ENCODE measurements around the gene IL10RB.
"Not testable (repeated sequence)": the region's sequence is repeated elsewhere in the genome, so short reads cannot be mapped to it uniquely, and the experiment has no call there.

The IL10RB gene

DNA sequence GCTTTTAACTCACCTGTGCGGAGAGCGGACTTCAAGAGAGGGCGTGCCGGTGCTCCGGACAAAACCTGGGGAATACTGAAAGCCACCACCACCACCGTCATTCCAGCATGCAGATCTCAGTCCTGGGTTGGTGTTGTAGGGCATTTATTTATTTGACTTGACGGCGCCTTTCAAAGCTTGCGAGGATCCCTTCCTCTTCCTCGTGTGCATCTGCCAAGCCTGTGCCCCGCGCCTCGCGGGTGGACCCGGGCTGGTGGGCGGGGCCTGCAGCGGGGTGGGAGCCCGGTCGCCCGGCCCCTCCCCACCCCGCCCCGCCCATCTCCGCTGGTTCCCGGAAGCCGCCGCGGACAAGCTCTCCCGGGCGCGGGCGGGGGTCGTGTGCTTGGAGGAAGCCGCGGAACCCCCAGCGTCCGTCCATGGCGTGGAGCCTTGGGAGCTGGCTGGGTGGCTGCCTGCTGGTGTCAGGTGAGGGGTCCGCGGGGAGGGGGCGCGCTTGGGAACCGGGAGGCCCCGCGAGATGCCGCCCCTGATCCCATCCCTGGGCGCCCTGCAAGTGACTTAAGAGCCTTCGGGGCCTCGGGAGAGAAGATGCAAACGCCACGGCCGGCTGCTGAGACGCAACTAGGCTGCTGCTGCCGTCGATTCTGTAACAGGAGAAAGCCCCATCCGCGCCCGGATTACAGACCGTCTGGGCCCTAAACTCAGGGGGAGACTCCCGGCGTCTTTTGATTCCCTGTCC lies at the start of gene IL10RB:
Gene IL10RB (plus strand): TSS at position 318 of the 739 bp plus-strand sequence. CDS start 99 bp downstream, at position 417.
- DNase-seq: peak; percentile 33

DNA sequence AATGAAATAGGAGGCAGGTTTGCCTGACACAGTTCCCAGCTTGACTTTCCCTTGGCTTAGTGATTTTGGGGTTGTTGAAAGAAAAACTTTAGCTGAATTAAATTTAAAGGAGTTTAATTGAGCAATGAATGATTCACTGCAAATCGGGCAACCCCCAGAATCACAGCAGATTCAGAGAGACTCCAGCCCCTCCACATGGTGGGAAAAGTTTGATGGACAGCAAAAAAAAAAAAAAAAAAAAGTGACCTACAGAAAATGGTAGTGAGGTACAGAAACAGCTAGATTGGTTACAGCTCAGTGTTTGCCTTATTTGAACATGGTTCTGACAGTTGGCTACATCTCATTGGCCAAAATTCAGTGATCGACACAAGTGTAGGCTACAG lies 49.0 kb upstream of the IL10RB start:
- no peak for DNase-seq

DNA sequence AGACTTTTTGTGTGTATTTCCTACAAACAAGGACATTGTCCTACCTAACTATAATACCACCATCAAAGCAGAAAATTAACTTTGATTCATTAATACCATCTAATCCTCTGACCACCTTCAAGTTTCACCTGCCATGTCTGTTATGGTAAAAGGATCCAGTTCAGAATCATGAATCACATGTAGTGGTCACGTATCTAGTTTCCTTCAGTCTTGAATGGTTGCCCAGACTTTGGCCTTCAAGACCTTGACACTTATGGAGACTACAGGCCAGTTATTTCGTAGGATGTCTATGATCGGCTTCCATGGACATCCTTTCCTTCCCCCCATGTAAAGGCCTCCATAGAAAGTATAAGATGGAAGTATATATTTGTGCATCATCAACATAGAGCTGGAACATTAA lies 46.9 kb upstream of the IL10RB start:
- DNase-seq: no peak

DNA sequence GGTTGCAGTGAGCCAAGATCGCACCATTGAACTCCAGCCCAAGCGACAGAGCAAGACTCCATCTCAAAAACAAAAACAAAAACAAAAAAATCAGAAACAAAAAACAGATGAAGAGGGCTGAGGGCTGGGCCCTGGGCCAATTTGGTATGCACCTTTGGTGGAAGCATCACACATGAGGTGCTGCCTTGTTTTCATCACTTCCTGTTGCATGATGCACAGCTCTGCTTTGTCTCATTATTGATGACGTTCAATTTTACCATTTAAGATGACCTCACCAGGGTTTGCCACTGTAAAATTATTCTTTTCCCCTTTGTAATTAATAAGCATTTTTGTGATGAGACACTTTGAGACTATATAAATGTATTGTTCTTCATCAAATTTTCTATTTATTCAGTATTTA lies 46.2 kb upstream of the IL10RB start:
- no peak for DNase-seq

DNA sequence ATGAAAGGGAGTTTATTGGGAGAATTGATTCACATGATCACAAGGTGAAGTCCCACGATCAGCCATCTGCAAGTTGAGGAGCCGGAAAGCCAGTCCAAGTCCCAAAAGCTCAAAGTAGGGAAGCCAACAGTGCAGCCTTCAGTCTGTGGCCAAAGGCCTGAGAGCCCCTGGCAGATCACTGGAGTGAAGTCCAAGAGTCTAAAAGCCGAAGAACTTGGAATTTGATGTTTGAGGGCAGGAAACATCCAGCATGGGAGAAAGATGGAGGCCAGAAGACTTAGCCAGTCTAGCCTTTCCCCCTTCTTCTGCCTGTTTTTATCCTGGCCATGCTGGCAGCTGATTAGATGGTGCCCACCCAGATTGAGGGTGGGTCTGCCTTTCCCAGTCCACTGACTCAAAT lies 40.8 kb upstream of the IL10RB start:
- DNase-seq: not testable (repeated sequence)

DNA sequence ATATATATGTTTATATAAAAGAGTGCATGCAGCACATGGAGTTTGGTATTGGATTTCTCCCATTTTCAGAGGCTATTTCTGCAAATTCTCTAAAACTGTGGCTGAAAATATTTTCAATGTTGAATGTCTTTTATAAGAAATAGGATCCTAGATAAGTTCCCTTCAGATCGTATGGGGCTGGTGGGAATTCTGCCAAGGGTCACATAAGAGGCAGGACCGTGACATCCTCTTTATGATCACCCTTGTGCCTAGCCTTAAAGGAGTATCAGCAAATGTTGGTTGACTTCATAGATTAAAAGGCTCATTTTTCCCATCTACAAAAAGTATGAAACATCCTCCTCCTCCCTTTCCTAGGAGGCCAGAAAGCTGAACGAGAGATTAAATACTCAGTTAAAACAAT lies 37.7 kb upstream of the IL10RB start:
- no peak for DNase-seq

DNA sequence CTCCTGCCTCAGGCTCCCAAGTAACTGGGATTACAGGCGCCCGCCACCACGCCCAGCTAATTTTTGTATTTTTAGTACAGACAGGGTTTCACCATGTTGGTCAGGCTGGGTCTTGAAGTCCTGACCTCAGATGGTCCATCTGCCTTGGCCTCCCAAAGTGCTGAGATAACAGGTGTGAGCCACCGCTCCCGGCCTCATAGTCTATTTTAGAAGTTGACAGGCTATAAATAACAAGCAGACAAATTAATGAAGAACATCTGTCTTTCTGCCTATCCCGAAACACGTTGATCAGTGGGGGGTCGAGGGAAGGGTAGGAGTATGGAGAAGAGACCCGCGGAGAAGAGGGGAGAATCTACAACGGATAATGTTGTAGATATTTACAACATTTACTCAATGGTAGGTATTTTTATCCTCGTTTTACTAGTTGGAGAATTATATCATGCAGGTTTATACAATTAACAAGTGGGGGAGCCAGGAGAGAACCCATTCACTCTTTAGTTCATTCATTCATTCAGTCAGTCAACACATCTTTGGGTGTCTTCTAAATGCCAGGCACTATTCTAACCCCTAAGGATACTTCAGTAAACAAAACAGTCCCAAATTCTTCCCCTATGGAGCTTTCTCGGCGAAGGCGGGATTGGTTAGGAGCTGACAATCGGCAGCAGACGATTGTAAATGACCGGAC lies 36.9 kb upstream of the IL10RB start:
- DNase-seq: no peak

DNA sequence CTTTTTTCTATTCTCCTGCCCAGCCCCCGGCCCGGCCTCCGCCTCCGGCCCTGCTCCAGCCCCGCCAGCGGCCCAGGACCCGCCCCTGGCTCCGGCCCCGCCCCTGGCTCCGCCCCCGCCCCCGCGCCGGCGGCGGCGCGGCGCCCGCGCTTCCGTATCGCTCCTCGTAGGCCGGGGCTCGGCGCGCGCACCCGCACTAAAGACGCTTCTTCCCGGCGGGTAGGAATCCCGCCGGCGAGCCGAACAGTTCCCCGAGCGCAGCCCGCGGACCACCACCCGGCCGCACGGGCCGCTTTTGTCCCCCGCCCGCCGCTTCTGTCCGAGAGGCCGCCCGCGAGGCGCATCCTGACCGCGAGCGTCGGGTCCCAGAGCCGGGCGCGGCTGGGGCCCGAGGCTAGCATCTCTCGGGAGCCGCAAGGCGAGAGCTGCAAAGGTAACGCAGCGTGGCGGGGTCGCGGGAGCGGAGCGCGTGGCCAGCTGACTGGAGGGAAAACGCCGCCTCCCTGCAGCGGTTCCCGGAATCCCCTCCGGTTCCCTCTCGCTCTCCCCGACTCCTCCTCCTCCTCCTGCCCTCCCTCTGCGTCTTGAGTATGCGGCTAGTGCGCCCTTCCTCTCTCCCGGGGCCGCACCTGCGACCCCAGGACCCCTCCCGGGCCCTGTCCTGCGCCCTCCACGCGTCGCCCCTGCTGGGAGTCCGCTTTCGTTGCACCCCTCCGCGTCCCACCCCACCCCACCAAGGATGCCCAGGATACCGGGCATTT lies 36.2 kb upstream of the IL10RB start, which contains the start of gene IFNAR2:
Gene IFNAR2 (plus strand): TSS at position 155 of the 761 bp plus-strand sequence. CDS start 11,985 bp downstream, outside the sequence.
- peak; percentile 65 for DNase-seq

DNA sequence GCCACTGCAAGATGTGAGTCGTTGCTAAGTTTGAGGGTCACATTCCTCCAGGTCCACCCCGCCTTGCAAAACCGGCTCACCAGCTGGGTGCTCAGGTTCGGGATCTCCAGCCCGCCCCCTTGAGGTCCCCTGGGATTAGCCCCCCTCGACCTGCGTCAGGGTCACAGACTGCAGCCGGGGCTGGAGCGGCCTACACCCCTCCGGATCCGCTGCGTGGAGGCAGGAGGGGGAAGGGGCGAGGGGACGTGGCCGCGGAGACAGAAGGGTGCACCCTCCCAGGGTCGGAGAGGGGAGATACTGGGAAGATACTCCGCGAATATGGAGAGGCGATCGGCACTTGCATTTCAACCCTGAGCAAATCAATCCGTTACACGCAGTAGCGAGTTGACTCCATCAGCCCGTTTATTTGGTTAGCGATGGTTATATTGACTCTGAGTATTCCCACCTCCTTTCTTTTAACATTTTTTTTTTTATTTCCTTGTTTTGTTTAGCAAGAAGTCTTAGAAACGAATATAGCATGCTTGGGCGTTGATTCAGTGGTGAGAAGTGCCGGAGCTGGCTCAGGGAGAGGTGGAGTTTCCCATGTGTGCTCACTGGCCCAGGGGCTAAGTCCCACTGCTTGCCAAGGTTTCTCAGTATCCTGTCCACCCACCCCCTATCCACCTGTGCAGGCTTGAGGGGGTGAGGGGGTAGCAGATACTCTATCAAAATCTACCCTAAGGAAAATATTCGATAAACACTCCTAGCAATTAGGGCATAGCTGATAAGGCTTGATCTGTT lies 35.4 kb upstream of the IL10RB start:
- peak; percentile 38 for DNase-seq

DNA sequence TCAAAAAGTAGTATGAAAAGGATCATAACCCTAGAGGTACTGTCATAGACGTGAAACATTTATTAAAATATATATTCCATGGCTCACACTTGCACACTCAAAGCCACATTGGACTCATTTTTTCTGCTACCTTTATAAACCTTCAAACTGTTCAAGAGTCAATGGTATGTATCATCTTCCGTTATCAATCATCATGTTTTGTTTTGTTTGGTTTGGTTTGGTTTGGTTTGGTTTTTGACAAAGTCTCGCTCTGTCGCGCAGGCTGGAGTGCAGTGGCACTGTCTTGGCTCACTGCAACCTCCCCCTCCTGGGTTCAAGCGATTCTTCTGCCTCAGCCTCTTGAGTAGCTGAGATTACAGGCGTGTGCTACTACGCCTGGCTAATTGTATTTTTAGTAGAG lies 34.6 kb upstream of the IL10RB start:
- DNase-seq: no peak

DNA sequence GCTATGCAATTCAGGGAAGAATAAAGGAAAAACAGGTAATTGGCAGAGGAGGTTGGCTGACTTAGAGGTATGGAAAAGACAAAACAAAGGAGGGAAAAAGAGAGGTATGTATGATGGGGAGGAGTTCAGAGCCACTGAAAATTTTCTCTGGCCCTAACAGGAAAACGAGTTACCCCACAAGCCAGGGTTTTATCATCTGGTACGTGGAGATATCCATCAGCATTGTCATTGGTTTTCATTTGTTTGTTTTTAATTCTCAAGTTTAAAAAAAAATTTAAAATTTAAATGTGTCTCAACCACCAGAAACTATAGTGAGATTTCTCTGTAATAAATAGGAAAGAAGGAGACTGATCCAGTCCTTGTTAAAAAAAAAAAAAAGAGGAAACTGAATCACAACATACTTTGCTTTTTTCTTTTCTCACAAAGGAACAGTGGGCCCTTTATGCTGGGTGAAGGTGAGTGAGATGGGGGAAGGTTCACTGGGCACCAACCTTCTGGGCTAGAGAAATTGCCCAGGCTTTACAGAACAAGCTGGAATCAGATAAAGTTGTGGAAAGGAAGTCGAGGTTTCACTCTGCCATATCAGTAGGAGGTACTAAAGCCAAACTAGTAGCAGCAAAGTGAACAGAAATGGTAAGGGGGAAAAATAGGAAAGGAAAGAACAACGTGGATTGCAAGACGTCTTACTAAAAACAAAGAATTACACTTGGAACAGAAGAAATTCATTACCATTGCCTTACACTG lies 33.7 kb upstream of the IL10RB start:
- DNase-seq: no peak

DNA sequence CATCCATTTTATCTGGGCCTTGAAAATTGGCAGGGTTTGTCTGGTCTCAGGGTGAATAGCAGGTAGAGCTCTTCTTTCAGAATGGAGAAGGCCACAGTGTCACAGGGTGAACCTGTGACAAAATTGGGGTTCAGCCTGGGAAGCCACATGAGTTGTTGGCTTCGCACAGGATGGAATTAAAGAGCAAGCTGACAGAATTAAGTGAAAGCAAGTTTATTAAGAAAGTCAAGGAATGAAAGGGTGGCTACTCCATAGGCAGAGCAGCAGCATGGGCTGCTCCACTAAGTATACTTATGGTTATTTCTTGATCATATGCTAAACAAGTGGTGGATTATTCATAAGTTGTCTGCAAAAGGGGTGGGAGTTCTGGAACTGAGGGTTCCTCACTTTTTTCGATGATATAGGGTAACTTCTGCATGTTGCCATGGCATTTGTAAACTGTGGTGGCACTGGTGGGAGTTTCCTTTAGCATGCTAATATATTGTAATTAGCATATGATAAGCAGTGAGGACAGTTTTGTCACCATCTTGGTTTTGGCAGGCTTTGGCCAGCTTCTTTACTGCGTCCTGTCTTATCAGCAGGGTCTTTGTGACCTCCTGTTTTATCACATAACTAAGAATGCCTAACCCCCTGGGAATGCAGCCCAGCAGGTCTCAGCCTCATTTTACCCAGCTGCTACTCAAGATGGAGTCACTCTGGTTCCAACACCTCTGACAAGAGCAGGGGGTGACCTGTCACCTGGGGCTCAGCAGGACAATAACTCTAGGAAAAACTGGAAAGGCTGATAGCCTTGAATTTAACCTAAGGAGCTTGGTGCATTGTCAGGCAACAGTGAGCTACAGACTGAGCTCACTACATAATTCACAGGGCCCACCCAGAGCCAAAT lies 31.3 kb upstream of the IL10RB start:
- DNase-seq: no peak

DNA sequence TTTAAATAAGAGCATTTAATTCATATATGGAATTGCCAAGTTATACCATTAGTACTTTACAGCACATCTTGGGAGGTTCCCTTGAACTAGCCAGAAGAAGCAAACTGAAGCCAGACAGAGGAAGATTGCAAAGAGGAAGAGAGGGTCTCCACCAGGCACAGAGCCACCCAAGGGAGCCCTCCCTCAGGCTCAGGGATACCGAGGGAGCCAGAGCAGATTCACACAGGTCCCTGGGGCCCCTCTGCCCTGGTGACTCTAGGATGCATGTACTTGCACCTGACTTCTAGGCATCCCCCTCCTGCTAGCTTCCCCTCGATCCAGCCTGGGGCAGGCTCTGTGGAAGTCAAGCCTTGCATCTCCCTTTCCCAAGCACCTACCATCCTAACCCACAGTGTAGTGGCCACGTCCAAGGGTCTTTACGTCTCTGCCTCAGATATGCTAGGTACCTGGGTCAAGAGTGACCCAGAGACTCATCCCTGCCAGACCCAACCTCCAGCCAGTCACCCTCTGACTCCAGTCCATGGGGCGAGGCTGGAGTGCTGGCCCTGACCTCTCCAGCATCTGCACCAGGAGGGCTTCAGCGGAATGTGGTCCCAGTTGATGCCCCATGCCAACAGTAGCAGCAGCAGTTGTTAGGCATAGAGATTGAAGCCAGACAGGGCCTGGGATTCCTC lies 30.0 kb upstream of the IL10RB start:
- DNase-seq: no peak

DNA sequence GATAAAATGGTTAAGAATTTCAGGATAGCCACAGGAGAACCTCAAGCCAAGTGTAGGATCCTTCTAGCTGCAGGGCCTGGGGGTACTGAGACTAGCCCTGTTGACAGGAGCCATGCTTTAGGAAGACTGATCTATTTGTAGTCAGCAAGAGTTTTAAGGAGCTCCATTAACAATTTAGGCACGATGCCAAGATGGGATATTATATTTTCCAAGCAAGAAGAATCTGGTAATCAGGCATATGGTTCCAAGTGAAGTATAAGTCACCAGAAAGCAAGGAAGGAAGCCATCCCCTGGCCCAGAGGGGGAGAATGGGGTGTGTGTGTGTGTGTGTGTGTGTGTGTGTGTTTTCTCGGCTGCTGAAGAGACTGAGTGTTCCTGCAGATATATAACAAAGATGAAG lies 29.4 kb upstream of the IL10RB start:
- no peak for DNase-seq

DNA sequence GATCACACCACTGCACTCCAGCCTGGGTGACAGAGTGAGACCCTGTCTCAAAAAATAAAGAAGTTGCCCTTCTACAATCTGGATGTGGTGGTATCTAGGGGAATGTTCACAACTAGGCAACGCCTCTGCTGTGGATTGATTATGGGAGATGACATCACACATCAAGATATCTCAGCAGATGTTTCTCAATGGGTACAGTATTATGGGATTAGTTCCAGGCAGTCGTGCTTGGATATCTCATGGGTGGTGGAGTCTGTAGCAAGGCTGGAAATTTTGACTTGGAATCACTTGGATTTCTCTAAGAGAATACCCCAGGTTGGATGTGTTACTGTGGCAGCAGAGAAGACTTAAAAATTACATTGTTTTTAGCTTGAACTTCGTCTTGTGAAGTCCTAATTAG lies 28.7 kb upstream of the IL10RB start:
- DNase-seq: no peak

DNA sequence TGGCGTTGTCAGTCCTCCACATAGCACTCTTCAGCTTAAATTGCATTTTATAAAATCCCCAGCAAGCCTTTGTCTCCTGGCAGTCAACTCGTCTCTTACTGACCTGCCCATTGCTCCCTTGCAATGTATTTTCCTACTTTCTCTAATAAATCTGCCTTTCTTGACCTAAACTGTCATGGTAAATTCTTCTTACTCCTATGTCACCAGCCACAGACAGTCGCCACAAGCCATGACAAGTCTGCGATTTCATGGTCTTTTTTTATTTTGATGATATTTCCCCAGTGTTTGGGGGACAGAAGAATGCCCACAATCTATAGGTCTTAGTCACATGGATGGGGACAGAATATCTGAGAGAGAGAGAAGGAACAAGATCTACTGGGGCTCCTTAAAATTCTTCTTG lies 28.0 kb upstream of the IL10RB start:
- DNase-seq: no peak

DNA sequence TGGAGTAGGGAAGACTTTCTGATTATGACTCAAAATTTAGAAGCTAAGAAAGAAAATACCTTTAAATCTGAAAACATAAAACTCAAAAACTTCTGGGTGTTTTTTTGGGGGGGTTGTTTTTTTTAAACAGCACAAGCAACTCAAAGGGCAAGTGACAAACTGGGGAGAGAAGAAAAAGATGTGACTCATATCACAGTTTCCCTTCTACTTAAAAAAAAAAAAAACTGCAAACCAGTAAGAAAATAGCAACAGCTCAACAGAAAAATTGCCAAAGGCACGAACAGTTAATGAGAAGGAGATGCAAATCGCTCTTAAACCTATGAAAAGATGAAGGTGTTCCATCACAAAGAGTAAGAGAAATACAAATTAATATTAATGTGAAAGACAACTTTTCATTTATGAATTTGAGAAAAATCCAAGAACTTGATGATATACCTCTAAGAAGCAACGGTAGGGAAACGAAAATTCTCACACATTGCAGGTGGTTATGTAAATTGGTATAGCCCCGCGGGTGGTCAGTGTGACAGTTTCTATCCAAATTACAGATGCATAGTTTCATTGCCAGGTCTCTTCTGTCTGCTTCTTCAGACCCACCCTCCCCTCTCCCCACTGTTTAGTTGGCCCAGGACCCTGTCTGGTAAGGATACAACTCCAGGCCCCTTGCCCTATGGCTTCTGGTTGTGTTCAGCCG lies 27.5 kb upstream of the IL10RB start:
- no peak for DNase-seq

DNA sequence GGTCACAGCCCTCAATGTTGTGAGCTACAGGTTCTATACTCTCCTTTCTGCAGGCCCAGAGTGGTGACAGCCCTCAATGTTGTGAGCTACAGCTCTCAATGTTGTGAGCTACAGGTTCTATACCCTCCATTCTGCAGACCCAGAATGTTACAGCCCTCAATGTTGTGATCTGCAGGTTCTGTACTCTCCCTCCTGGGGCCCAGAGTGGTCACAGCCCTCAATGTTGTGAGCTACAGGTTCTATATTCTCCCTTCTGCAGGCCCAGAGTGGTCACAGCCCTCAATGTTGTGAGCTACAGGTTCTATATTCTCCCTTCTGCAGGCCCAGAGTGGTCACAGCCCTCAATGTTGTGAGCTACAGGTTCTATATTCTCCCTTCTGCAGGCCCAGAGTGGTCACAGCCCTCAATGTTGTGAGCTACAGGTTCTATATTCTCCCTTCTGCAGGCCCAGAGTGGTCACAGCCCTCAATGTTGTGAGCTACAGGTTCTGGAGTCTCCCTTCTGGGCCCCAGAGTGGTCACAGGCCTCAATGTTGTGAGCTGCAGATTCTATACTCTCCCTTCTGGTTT lies 26.5 kb upstream of the IL10RB start:
- DNase-seq: not testable (repeated sequence)

DNA sequence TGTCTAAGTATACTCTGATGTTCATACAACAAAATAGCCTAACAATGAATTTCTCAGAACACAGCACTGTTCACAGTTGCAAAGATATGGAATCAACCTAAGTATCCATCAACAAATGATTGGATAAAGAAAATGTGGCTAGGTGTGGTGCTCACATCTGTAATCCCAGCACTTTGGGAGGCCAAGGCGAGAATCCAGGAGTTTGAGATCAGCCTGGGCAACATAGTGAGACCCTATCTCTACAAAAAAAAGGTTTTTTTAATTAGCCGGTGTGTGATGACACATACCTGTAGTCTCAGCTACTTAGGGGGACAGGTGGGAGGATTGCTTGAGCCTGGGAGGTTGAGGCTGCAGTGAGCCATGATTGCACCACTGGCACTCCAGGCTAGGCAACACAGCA lies 25.8 kb upstream of the IL10RB start:
- DNase-seq: no peak

DNA sequence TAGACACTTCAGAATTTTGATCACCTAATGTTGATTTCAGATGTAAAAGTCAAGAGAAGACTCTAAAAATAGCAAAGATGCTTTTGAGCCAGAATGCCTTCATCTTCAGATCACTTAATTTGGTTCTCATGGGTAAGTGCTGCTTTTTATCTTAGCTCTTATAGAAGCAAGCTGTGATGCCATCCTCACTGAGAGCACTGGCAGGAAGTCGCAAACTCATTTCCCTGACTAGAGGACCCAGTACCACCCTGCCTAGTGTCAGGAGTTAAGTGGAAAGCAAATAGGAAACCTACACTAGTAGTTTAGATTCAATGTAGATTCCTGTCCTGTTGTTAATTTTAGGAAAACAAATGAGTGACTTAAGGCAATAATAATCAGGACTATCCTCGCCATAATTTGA lies 24.3 kb upstream of the IL10RB start:
- DNase-seq: no peak
